ENCODE results near the gene ADCK1.

The ADCK1 gene

DNA sequence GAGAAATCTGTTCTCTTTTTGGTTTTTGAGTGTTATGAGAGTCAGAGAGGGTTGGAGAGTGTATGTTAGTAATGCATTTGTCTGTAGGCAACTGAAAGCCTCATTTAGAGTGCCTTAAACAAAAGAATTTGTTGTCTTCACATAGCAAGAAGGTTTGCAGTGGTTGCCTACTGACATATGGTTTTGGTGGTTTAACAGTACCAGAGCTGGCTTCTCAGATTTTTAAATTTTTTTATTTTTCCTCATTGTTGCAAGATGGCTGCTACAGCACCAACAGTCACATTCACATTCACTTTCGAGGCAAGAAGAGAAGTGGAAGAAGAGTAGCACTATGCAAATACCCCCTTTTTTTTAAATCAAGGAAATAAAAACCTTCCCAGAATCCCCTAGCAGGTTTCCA, 106.5 kb downstream of the ADCK1 start:
- TF ChIP-seq, protein P1, sequence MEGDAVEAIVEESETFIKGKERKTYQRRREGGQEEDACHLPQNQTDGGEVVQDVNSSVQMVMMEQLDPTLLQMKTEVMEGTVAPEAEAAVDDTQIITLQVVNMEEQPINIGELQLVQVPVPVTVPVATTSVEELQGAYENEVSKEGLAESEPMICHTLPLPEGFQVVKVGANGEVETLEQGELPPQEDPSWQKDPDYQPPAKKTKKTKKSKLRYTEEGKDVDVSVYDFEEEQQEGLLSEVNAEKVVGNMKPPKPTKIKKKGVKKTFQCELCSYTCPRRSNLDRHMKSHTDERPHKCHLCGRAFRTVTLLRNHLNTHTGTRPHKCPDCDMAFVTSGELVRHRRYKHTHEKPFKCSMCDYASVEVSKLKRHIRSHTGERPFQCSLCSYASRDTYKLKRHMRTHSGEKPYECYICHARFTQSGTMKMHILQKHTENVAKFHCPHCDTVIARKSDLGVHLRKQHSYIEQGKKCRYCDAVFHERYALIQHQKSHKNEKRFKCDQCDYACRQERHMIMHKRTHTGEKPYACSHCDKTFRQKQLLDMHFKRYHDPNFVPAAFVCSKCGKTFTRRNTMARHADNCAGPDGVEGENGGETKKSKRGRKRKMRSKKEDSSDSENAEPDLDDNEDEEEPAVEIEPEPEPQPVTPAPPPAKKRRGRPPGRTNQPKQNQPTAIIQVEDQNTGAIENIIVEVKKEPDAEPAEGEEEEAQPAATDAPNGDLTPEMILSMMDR (IDR thresholded peaks at IDR 0.05; ENCODE audit: low read depth, low read length, missing control alignments), result no peak
- no peak overlapping the region for H3K4me3 ChIP-seq (replicated peaks; ENCODE audit: low read depth, low read length)
- DNase-seq (ENCODE audit: extremely low read depth, low read depth), result no peak

DNA sequence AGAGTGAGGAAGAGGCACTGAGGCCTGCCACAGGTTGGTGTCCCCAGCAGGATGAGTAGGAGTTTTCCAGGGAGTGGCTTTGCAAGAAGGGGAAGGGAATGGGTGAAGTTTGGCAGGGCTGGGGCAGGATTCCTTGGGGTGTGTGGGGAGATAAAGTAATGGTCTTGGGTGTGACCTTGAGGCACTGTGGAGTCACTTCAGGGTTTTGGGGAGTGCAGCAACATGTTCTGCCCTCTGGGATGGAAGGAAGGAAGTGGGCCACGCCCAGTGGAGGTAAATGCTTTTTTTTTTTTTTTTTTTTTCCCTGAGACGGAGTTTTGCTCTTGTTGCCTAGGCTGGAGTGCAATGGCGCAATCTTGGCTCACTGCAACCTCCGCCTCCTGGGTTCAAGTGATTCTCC, 108.9 kb downstream of the ADCK1 start:
- DNase-seq (ENCODE audit: extremely low read depth, low read depth), result no peak
- H3K4me3 ChIP-seq (replicated peaks; ENCODE audit: low read depth, low read length), result no peak overlapping the region
- TF ChIP-seq, protein P1 (IDR thresholded peaks at IDR 0.05; ENCODE audit: low read depth, low read length, missing control alignments), result no peak

DNA sequence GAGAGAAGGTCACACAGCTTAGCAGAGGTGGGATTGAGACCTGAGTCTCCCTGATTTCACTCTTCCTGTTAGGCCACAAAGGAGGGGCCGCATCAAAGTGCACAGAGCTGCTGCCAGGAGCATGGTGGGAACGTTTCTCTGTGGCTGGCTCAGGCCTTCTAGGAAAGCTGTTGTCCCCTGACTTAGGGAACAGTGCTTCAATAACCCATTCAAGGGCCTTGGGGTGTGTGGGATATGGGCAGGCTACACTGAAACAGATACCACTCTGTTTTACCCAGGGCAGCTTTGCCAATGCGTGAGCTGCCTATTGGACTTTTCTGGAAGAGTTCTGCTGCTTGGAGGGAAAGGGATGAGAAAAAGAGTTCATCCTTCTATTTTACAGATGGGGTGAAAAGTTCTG, 110.0 kb downstream of the ADCK1 start:
- no peak for DNase-seq (ENCODE audit: extremely low read depth, low read depth)
- no peak overlapping the region for H3K4me3 ChIP-seq (replicated peaks; ENCODE audit: low read depth, low read length)
- TF ChIP-seq, protein P1 (IDR thresholded peaks at IDR 0.05; ENCODE audit: low read depth, low read length, missing control alignments), result no peak

DNA sequence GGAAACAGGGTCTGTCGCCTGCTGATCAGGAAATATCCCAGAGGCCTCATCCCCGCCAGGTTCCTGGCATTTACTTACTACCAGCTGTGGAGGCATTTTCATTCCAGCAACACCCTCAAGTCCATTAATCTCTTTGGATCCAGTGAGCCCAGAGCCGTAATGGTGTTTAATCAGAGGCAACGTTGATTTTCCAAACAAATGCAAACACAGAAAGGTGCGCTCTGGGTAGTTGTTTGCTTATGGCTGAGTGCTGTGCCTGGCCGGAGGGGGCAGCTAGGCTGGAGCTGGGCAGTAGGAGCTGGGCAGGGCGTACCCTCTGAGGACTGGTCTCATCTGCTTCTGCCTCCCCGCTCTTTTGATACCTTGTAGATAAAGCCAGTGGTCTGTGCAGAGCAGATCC, 110.6 kb downstream of the ADCK1 start:
- no peak for DNase-seq (ENCODE audit: extremely low read depth, low read depth)
- no peak overlapping the region for H3K4me3 ChIP-seq (replicated peaks; ENCODE audit: low read depth, low read length)
- TF ChIP-seq, protein P1 (IDR thresholded peaks at IDR 0.05; ENCODE audit: low read depth, low read length, missing control alignments), result no peak

DNA sequence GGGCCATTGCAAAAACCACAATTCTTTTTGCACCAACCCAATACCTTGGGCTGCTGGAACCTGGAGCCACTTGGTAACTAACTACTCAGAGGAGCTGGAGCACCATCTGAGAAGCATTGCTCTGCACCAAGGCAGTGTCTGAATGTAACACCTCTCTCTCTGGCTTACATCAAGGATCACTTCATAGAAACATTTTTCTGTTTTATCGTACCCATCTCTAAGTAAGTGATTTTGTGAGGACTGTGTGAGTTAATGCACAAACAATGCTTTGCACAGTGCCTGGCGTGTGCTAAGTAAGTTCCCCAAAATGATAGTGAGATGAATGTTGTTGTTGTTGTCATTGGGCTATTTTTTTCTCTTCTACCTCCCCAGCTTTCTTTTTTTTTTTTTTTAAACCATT, 111.4 kb downstream of the ADCK1 start:
- no peak for DNase-seq (ENCODE audit: extremely low read depth, low read depth)
- no peak overlapping the region for H3K4me3 ChIP-seq (replicated peaks; ENCODE audit: low read depth, low read length)
- TF ChIP-seq, protein P1 (IDR thresholded peaks at IDR 0.05; ENCODE audit: low read depth, low read length, missing control alignments), result no peak

DNA sequence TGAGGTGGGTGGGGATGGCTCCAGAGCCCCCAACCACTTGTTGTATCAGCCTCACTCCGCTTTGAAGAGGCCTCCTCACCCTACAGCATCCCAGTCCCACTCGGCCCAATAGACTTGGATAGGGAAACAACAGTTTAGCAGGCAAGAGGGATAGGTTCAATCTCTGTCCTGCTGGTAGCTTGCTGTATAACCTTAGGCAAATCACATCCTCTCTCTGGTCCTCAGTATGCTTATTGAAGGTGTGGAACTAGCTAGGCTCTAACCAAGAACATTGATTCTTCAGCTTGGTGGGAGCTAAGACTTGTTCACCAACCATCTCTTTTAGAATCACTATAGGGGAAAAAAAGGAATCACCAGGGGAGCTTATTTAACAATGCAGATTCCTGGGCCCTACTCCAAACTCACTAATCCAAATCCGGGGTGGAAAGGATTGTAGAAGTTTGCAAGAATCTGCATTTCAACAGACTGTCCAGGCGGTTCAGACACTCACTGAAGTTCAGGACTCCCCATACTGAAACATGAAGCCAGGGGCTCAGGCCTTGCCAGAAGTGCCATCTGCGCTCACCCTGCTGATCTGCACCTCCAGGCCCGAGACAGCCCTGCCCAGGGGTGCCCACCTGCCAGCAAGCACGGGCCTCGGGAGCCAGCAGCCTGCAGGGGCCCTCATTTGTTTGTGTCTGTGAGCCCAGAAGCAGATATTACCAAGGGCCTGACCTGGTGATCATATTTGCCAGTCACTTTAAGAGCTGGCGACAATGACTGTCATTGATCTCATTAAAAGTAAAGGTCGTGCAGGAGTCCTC, 113.0 kb downstream of the ADCK1 start:
- DNase-seq (ENCODE audit: extremely low read depth, low read depth), result no peak
- no peak overlapping the region for H3K4me3 ChIP-seq (replicated peaks; ENCODE audit: low read depth, low read length)
- TF ChIP-seq, protein P1 (IDR thresholded peaks at IDR 0.05; ENCODE audit: low read depth, low read length, missing control alignments), result no peak
